ENCODE results near the gene RBM33.
"Not testable (repeated sequence)": the region's sequence is repeated elsewhere in the genome, so short reads cannot be mapped to it uniquely, and the experiment has no call there.

The RBM33 gene

GRCh38 chr7:155665079-155665956 is 20.9 kb downstream of the RBM33 start:
- no peak for DNase-seq

GRCh38 chr7:155665957-155666287 is 21.5 kb downstream of the RBM33 start:
- DNase-seq = no peak

GRCh38 chr7:155667241-155667829 is 22.9 kb downstream of the RBM33 start:
- DNase-seq = no peak

GRCh38 chr7:155669717-155670505 is 25.4 kb downstream of the RBM33 start:
- peak; percentile 50 for DNase-seq

GRCh38 chr7:155670521-155670920 is 26.1 kb downstream of the RBM33 start:
- no peak for DNase-seq

GRCh38 chr7:155674556-155674955 is 30.1 kb downstream of the RBM33 start:
- no peak for DNase-seq

GRCh38 chr7:155676052-155676451 is 31.6 kb downstream of the RBM33 start:
- no peak for DNase-seq

GRCh38 chr7:155677688-155678087 is 33.2 kb downstream of the RBM33 start:
- no peak for DNase-seq

GRCh38 chr7:155680124-155680523 is 35.7 kb downstream of the RBM33 start:
- no peak for DNase-seq

- no peak for DNase-seq
These were observed 36.4 kb downstream of the RBM33 start for GRCh38 chr7:155680864-155681263.

- no peak for DNase-seq
These were observed 37.2 kb downstream of the RBM33 start for GRCh38 chr7:155681663-155682062.

- DNase-seq = no peak
These were observed 38.0 kb downstream of the RBM33 start for GRCh38 chr7:155682484-155682883.

- no peak for DNase-seq
These were observed 38.6 kb downstream of the RBM33 start for GRCh38 chr7:155683098-155683497.

GRCh38 chr7:155683714-155684113 is 39.3 kb downstream of the RBM33 start:
- no peak for DNase-seq

GRCh38 chr7:155684543-155684942 is 40.1 kb downstream of the RBM33 start:
- no peak for DNase-seq

- DNase-seq = no peak
These were observed 40.8 kb downstream of the RBM33 start for GRCh38 chr7:155685070-155685790.

- no peak for DNase-seq
These were observed 41.3 kb downstream of the RBM33 start for GRCh38 chr7:155685791-155686160.

GRCh38 chr7:155686620-155687324 is 42.3 kb downstream of the RBM33 start:
- DNase-seq = not testable (repeated sequence)

GRCh38 chr7:155688237-155688636 is 43.8 kb downstream of the RBM33 start:
- DNase-seq = not testable (repeated sequence)

GRCh38 chr7:155690655-155691054 is 46.2 kb downstream of the RBM33 start:
- not testable (repeated sequence) for DNase-seq

- DNase-seq = no peak
These were observed 47.9 kb downstream of the RBM33 start for GRCh38 chr7:155692317-155692716.

GRCh38 chr7:155693826-155694225 is 49.4 kb downstream of the RBM33 start:
- DNase-seq = no peak
